Karpas-422 (cell line): ENCODE results near the gene TP53I11. TPM values are rescaled to one million over a fixed set of nuclear protein-coding genes. Genes with fewer than 3 reads are reported as not detected.

Source experiments
- DNase-seq: peaks from one replicate; pipeline ENCODE4 v3.0.0-alpha.2; 2015
- H2AFZ ChIP-seq: fragments of 200-600 bp; sonication (generic); 2 replicates; pipeline ENCODE4 v1.6.1; 2014; ENCODE audit warnings: antibody characterized with exemption, low read length, mixed read lengths
- H3K27ac ChIP-seq: fragments of 200-600 bp; sonication (generic); 2 replicates; pipeline ENCODE4 v1.5.1; 2014; ENCODE audit warnings: mild to moderate bottlenecking, low read length, moderate library complexity
- H3K27me3 ChIP-seq: fragments of 200-600 bp; sonication (generic); 2 replicates; pipeline ENCODE4 v1.6.1; 2014; ENCODE audit warnings: low read length, mixed read lengths
- H3K36me3 ChIP-seq: fragments of 200-600 bp; sonication (generic); 2 replicates; pipeline ENCODE4 v1.6.1; 2014; ENCODE audit warnings: low read length, mixed read lengths; ENCODE audit not compliant: insufficient read depth
- H3K4me1 ChIP-seq: fragments of 200-600 bp; sonication (generic); 2 replicates; pipeline ENCODE4 v1.6.1; 2014; ENCODE audit warnings: mild to moderate bottlenecking, low read length, mixed read lengths
- H3K4me2 ChIP-seq: fragments of 200-600 bp; sonication (generic); 2 replicates; pipeline ENCODE4 v1.6.1; 2014; ENCODE audit warnings: low read length, low read depth, mild to moderate bottlenecking; ENCODE audit not compliant: poor library complexity, severe bottlenecking
- H3K4me3 ChIP-seq: fragments of 200-600 bp; sonication (generic); 2 replicates; pipeline ENCODE4 v1.5.1; 2014; ENCODE audit warnings: mild to moderate bottlenecking, antibody characterized with exemption, low read length, mixed read lengths
- H3K79me2 ChIP-seq: fragments of 200-600 bp; sonication (generic); 2 replicates; pipeline ENCODE4 v1.6.1; 2014; ENCODE audit warnings: mild to moderate bottlenecking, low read length, mixed read lengths
- H3K9ac ChIP-seq: fragments of 200-600 bp; sonication (generic); 2 replicates; pipeline ENCODE4 v1.6.0; 2014; ENCODE audit warnings: low read length
- H3K9me2 ChIP-seq: fragments of 200-600 bp; sonication (generic), shearing (Covaris generic); replicated peaks from 2 replicates; pipeline ENCODE4 v1.6.0; 2014; ENCODE audit warnings: mild to moderate bottlenecking, low read length, moderate library complexity; ENCODE audit not compliant: insufficient read depth
- H3K9me3 ChIP-seq: fragments of 300-700, 200-600 bp; sonication (generic); 2 replicates; pipeline ENCODE4 v1.6.1; 2014; ENCODE audit warnings: low read length, mixed read lengths
- H4K20me1 ChIP-seq: fragments of 200-600 bp; sonication (generic); 2 replicates; pipeline ENCODE4 v1.6.1; 2014; ENCODE audit warnings: mild to moderate bottlenecking, antibody characterized with exemption, low read length, low read depth; ENCODE audit not compliant: insufficient read depth
- total RNA-seq: library from RNA; depleted of rRNA; stranded (reverse); fragments of >200 nt; shearing (Covaris generic); gene quantifications from 2 replicates; pipeline ENCODE4 v1.2.3, GENCODE V29; 2014; ENCODE audit warnings: low replicate concordance

TP53I11 gene
- total RNA-seq, 1 experiment from 2014 or later = 0.34 TPM

- Histone ChIP-seq H2AFZ (no peak overlapping the region), H4K20me1 (no peaks in the 10 kb centered on the region), H3K27ac (no peak overlapping the region), H3K4me3 (peak overlapping the region; percentile 31; the same call in 1 of the 2 replicates), H3K27me3 (no peaks in the 10 kb centered on the region), H3K9me3 (no peaks in the 10 kb centered on the region), H3K9ac (no peak overlapping the region), H3K4me1 (peaks cover 16% of the 10 kb centered on the region), H3K9me2 (no peaks in the 10 kb centered on the region), H3K79me2 (no peaks in the 10 kb centered on the region), H3K36me3 (no peaks in the 10 kb centered on the region), H3K4me2 (peak overlapping the region; percentile 49)
- DNase-seq = peak; percentile 89
Measured at GRCh38 chr11:44905131-44905866, 45.4 kb downstream of the TP53I11 start.

- Histone ChIP-seq H3K4me1 (peaks cover 16% of the 10 kb centered on the region), H4K20me1 (no peaks in the 10 kb centered on the region), H3K4me3 (no peak overlapping the region), H3K27ac (no peak overlapping the region), H3K9me2 (no peaks in the 10 kb centered on the region), H3K9ac (no peak overlapping the region), H3K9me3 (no peaks in the 10 kb centered on the region), H3K4me2 (peak overlapping the region; percentile 49), H2AFZ (no peak overlapping the region), H3K79me2 (no peaks in the 10 kb centered on the region), H3K27me3 (no peaks in the 10 kb centered on the region), H3K36me3 (no peaks in the 10 kb centered on the region)
- no peak for DNase-seq
Measured at GRCh38 chr11:44904261-44905020, 46.2 kb downstream of the TP53I11 start.

DNA sequence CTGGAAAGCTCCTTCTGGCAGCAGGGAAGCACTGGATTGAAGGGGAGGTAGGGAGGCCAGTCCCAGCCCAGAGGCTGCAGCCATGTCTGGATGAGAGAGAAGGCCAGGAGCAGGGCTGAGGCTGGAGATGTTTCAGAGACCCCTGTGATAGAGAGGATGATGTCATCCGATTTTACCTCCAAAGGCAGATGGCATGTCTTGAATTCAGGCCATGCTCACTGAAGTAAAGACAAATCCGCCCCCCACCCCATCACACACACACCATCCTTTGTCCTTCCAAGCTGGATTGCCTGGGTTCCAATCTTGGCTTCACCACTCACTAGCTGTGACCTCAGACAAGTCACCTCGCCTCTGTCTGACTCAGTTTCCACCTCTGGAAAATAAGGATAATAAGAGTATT is 47.2 kb downstream of the TP53I11 start:
- DNase-seq = no peak
- Histone ChIP-seq H3K9me3 (no peaks in the 10 kb centered on the region), H3K27me3 (no peaks in the 10 kb centered on the region), H3K27ac (no peak overlapping the region), H3K79me2 (no peaks in the 10 kb centered on the region), H4K20me1 (no peaks in the 10 kb centered on the region), H2AFZ (no peak overlapping the region), H3K4me2 (no peak overlapping the region), H3K4me1 (peaks cover 16% of the 10 kb centered on the region), H3K4me3 (no peak overlapping the region), H3K36me3 (no peaks in the 10 kb centered on the region), H3K9me2 (no peaks in the 10 kb centered on the region), H3K9ac (no peak overlapping the region)

GRCh38 chr11:44903035-44903434 is 47.6 kb downstream of the TP53I11 start:
- Histone ChIP-seq H3K9ac (no peak overlapping the region), H3K9me3 (no peaks in the 10 kb centered on the region), H4K20me1 (no peaks in the 10 kb centered on the region), H3K27ac (no peak overlapping the region), H2AFZ (no peak overlapping the region), H3K79me2 (no peaks in the 10 kb centered on the region), H3K27me3 (no peaks in the 10 kb centered on the region), H3K4me1 (peaks cover 16% of the 10 kb centered on the region), H3K36me3 (no peaks in the 10 kb centered on the region), H3K4me3 (no peak overlapping the region), H3K4me2 (no peak overlapping the region), H3K9me2 (no peaks in the 10 kb centered on the region)
- no peak for DNase-seq

DNA sequence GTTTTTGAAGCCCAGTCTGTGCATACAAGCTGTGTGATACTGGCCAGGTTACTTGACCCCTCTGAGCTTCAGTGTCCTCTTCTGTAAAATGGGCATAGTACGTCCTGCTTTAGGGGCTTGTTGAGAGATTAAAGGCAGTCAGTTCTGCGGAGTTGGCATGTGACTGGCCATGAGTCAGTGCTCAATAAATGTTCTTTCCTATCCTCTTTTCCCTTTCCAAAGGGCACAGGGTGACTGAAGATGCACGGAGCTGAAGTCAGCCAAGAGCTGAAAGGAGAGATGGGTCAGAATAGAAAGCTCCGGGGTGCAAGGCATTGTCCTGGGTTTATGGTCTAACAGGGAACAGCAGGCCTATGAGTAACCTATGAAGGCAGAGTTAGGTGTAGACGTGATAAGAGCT is 48.9 kb downstream of the TP53I11 start:
- H3K27me3 ChIP-seq = no peaks in the 10 kb centered on the region
- H2AFZ ChIP-seq = no peak overlapping the region
- no peaks in the 10 kb centered on the region for H3K36me3 ChIP-seq
- no peaks in the 10 kb centered on the region for H3K9me3 ChIP-seq
- no peak overlapping the region for H3K4me3 ChIP-seq
- H3K9me2 ChIP-seq = no peaks in the 10 kb centered on the region
- no peak overlapping the region for H3K27ac ChIP-seq
- H4K20me1 ChIP-seq = no peaks in the 10 kb centered on the region
- peaks cover 16% of the 10 kb centered on the region for H3K4me1 ChIP-seq
- DNase-seq = no peak
- H3K9ac ChIP-seq = no peak overlapping the region
- no peaks in the 10 kb centered on the region for H3K79me2 ChIP-seq
- H3K4me2 ChIP-seq = no peak overlapping the region

- DNase-seq = no peak
- Histone ChIP-seq H3K27ac (no peak overlapping the region), H4K20me1 (no peaks in the 10 kb centered on the region), H3K27me3 (no peaks in the 10 kb centered on the region), H3K4me3 (no peak overlapping the region), H3K36me3 (no peaks in the 10 kb centered on the region), H3K4me2 (no peak overlapping the region), H3K79me2 (no peaks in the 10 kb centered on the region), H3K9ac (no peak overlapping the region), H3K9me2 (no peaks in the 10 kb centered on the region), H3K4me1 (peaks cover 16% of the 10 kb centered on the region), H2AFZ (no peak overlapping the region), H3K9me3 (no peaks in the 10 kb centered on the region)
Measured at GRCh38 chr11:44901120-44901633, 49.5 kb downstream of the TP53I11 start.

- H3K79me2 ChIP-seq = no peaks in the 10 kb centered on the region
- H3K9me3 ChIP-seq = no peaks in the 10 kb centered on the region
- no peak overlapping the region for H3K27ac ChIP-seq
- no peak overlapping the region for H3K9ac ChIP-seq
- peak; percentile 95 for DNase-seq
- peaks cover 4% of the 10 kb centered on the region; the same call in 1 of the 2 replicates for H3K4me1 ChIP-seq
- no peaks in the 10 kb centered on the region for H3K9me2 ChIP-seq
- no peaks in the 10 kb centered on the region for H3K36me3 ChIP-seq
- H3K27me3 ChIP-seq = no peaks in the 10 kb centered on the region
- H4K20me1 ChIP-seq = no peaks in the 10 kb centered on the region
- no peak overlapping the region for H3K4me3 ChIP-seq
- peak overlapping the region; percentile 12 for H3K4me2 ChIP-seq
- no peak overlapping the region; the same call in 1 of the 2 replicates for H2AFZ ChIP-seq
Measured at GRCh38 chr11:44899959-44900358, 50.7 kb downstream of the TP53I11 start.

- Histone ChIP-seq H3K79me2 (no peaks in the 10 kb centered on the region), H3K9me2 (no peaks in the 10 kb centered on the region), H3K9me3 (no peaks in the 10 kb centered on the region), H3K27ac (no peak overlapping the region), H3K36me3 (no peaks in the 10 kb centered on the region), H2AFZ (no peak overlapping the region), H3K4me2 (no peak overlapping the region), H4K20me1 (no peaks in the 10 kb centered on the region), H3K27me3 (no peaks in the 10 kb centered on the region), H3K4me3 (no peak overlapping the region), H3K4me1 (no peaks in the 10 kb centered on the region), H3K9ac (no peak overlapping the region)
- DNase-seq = peak; percentile 90
Measured at GRCh38 chr11:44893846-44894617, 56.7 kb downstream of the TP53I11 start.
